Activated naive CD8-positive, alpha-beta T cell treated with anti-CD3 and anti-CD28 coated beads, Interleukin-2, amount 10 ng/mL, durations not matched to agents 7 days and 5 days (primary cell): ENCODE results near the gene EXOC3L1. TPM values are rescaled to one million over a fixed set of nuclear protein-coding genes. Genes with fewer than 3 reads are reported as not detected.

Experiments
- ATAC-seq: fragments of 150-1000 bp; cut with Tn5 transposase; one replicate; pipeline ENCODE4 v1.10.0; 2021; ENCODE audit warnings: low read depth, moderate library complexity
- POLR2A ChIA-PET: fragments of 350-600 bp; sonication (Branson Sonifier 250); formaldehyde crosslinking; loops from one replicate; lab custom pipeline; 2021; ENCODE audit warnings: antibody characterized with exemption; lab: Charles Lee
- DNase-seq: peaks from one replicate; pipeline ENCODE4 v3.0.0; 2021
- H3K27ac Mint-ChIP-seq: one replicate; pipeline ENCODE4 v1.8.0; 2022; ENCODE audit warnings: mild to moderate bottlenecking, mixed read lengths
- H3K27me3 Mint-ChIP-seq: one replicate; pipeline ENCODE4 v1.8.0; 2022; ENCODE audit warnings: mild to moderate bottlenecking, moderate library complexity, mixed read lengths
- H3K36me3 Mint-ChIP-seq: one replicate; pipeline ENCODE4 v1.8.0; 2021; ENCODE audit warnings: mild to moderate bottlenecking, mixed read lengths
- H3K4me1 Mint-ChIP-seq: one replicate; pipeline ENCODE4 v1.8.0; 2021; ENCODE audit warnings: mixed read lengths
- H3K4me3 Mint-ChIP-seq: one replicate; pipeline ENCODE4 v1.8.0; 2022; ENCODE audit warnings: mild to moderate bottlenecking, moderate library complexity, mixed read lengths
- H3K9me3 Mint-ChIP-seq: one replicate; pipeline ENCODE4 v1.8.0; 2021; ENCODE audit warnings: mixed read lengths
- total RNA-seq, 2 experiments: library from RNA; stranded (reverse); gene quantifications; one replicate each; pipeline ENCODE4 v1.2.3, GENCODE V29; 2021

Gene EXOC3L1
- total RNA-seq, 2 experiments from 2014 or later, result not detected

DNA sequence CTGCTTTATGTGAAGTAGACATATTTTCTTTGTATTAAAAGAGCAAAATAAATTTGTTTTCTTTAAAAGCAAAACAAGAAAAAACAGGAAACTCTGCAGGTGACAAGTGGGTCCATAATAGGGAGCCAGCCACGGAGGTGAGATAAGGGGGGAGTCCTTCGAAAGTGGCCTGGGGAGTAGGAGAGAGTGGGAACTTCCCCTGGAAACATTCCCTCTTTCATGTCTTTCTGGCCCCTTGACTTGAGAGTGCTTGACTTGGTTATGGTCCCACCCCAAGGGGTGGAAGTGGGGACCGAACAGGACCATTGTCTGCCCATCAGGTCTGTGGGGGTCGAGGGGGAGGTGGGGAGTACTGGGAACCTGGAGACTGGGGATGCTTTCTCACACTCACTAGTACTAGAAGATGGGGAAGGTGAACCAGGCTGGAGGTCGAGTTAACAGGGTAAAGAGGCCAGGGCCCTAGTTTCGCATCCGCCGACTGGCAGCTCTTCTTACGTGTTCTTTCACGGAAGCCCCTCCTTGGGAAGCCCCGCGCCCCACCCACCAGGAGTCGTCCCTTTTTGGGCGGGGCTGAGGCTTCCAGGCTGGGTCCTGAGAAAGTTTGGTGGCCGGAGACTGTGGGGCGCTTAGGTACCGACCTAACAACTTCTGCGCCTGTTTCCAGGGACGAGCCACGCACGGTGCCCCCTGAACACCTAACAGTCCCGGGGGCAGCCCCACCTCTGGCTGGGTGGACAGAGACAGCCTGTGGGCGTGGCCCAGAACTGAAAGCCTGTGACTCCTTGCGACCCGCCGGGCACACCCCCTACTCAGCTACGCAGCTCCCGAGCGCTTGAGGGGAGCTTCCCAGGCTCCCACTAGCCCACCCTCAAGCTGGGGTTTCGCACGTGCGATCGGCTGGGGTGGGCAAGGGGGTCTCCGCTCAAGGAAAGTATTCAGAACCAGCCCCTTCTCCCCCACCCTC, 31.0 kb downstream of the EXOC3L1 start:
- peaks cover 18% of the 10 kb centered on the region for H3K27me3 Mint-ChIP-seq
- ATAC-seq (peak; percentile 40), DNase-seq (peak; percentile 84)
- H3K4me1 Mint-ChIP-seq, result peaks cover 45% of the 10 kb centered on the region
- no peaks in the 10 kb centered on the region for H3K9me3 Mint-ChIP-seq
- peaks cover 17% of the 10 kb centered on the region for H3K36me3 Mint-ChIP-seq
- peak overlapping the region; percentile 92 for H3K27ac Mint-ChIP-seq
- peak overlapping the region; percentile 93 for H3K4me3 Mint-ChIP-seq
- POLR2A ChIA-PET, result interaction anchor here (0.6 to 4.2 kb wide), 19 partner anchors 8 to 637 kb away, joined by 3 to 28 read pairs (median 5); partner anchors contain the start of genes B3GNT9, CBFB, FHOD1 and MATCAP1

DNA sequence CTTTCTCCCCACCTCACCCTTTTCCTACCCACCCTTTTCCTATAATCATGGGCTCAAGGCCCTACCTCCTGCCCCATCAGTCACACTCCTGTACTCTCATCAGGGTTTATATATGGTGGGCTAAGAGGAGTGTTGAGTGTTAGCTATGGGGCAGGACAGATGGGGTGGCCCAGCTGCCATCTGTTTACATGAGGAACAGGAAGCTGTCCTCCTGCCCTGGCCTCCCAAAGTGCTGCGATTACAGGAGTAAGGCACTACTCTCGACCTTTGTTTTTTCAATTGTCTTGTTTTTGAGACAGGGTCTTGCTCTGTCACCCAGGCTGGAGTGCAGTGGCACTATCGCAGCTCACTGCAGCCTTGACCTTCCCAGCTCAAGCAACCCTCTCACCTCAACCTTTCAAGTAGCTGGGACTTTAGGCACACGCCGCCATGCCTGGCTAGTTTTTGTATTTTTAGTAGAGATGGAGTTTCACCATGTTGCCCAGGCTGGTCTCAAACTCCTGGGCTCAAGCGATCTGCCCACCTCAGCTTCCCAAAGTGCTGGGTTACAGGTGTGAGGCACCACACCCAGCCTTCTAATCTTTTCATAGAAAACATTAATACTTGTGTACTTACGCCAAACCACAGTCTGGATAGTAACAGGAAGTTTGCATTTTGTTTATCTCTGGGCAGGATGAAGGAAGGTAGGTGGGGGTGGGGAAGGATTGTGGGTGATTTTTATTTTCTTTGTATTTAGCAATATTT, 31.9 kb downstream of the EXOC3L1 start:
- Mint-ChIP-seq H3K36me3 (peaks cover 20% of the 10 kb centered on the region), H3K4me3 (peak overlapping the region; percentile 93), H3K4me1 (peaks cover 51% of the 10 kb centered on the region), H3K9me3 (no peaks in the 10 kb centered on the region), H3K27me3 (peaks cover 14% of the 10 kb centered on the region), H3K27ac (peak overlapping the region; percentile 92)
- POLR2A ChIA-PET, result interaction anchor here (0.6 to 4.2 kb wide), 14 partner anchors 7 to 636 kb away, joined by 3 to 28 read pairs (median 4); partner anchors contain the start of genes B3GNT9, CBFB, NOL3 and PHAF1
- no peak for ATAC-seq
- no peak for DNase-seq

DNA sequence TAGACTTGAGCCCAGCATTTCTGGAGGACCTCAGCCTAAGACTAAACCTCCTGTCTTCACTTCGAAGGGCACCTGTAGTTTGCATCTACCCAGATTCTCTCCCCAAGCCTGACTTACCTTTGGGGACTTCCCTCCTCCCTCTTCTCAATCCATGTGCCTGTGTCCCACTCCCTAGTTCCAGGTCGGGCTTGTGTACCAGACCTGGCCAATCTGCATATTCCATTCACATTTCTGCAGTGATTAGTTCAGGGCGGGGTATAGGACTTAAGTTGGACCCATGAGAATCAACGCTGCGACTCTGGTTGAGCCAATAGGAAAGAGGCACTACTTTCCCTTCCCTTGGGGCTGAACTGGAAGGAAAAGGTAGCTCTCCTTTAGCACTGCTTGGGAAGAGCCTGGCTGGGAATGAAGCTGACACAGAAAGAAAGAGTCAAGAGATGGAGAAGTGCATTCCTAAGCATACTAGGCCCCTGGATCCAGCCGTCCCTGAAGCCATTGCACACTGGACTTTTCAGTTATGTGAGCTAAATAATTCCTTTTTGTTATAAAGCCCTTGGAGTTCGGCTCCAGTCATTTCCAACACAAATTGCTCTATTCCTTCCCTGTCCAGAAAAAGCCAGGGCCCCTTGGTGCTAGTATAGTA, 32.7 kb downstream of the EXOC3L1 start:
- no peaks in the 10 kb centered on the region for H3K9me3 Mint-ChIP-seq
- H3K4me1 Mint-ChIP-seq, result peaks cover 54% of the 10 kb centered on the region
- H3K36me3 Mint-ChIP-seq, result peaks cover 23% of the 10 kb centered on the region
- H3K4me3 Mint-ChIP-seq, result peak overlapping the region; percentile 25
- ATAC-seq, result no peak
- DNase-seq, result no peak
- H3K27ac Mint-ChIP-seq, result peak overlapping the region; percentile 92
- POLR2A ChIA-PET, result interaction anchor here (1.1 to 4.2 kb wide), 2 partner anchors 139 to 143 kb away, joined by 5 to 23 read pairs; no protein-coding TSS in a partner anchor
- H3K27me3 Mint-ChIP-seq, result peaks cover 14% of the 10 kb centered on the region

DNA sequence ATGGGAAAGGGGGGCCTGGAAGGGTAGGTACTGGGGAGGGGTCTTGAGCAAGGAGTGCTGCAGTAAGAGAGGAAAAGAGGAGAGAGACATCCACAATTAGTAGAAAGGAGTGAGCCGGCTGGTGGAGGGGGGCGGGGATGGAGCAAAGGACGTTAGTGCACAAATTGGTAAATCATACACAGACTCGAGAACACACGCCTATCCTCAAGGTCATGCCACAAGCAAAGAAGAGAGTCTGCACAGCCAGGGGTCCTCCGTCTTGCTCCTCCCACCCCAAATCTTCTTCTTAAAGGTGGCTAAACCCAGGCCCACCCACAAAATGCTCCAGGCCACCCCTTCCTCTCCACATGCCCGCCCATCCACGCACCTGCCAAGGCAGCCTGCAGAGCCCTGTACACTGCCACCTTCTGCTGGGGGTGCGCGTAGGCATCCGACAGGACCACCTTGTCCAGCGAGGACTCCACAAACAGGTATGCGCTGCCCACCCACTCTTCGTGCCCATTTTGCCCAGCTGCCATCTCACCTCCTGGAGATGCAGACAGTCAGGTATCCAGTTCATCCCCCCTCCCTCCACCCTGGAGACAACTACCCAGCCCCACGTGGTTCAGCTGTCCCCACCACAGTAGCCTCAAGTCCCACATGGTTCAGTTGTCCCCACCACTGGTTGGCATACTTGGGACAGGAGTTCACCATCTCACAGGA, 33.6 kb downstream of the EXOC3L1 start:
- no peak overlapping the region for H3K4me3 Mint-ChIP-seq
- H3K27me3 Mint-ChIP-seq, result peaks cover 6% of the 10 kb centered on the region
- no peak for ATAC-seq
- peak; percentile 41 for DNase-seq
- POLR2A ChIA-PET, result interaction anchor here (1.9 to 2.1 kb wide), 2 partner anchors 127 to 142 kb away, joined by 11 read pairs; partner anchors contain the start of gene CBFB
- H3K27ac Mint-ChIP-seq, result peak overlapping the region; percentile 63
- peaks cover 56% of the 10 kb centered on the region for H3K4me1 Mint-ChIP-seq
- peaks cover 20% of the 10 kb centered on the region for H3K36me3 Mint-ChIP-seq
- H3K9me3 Mint-ChIP-seq, result no peaks in the 10 kb centered on the region

DNA sequence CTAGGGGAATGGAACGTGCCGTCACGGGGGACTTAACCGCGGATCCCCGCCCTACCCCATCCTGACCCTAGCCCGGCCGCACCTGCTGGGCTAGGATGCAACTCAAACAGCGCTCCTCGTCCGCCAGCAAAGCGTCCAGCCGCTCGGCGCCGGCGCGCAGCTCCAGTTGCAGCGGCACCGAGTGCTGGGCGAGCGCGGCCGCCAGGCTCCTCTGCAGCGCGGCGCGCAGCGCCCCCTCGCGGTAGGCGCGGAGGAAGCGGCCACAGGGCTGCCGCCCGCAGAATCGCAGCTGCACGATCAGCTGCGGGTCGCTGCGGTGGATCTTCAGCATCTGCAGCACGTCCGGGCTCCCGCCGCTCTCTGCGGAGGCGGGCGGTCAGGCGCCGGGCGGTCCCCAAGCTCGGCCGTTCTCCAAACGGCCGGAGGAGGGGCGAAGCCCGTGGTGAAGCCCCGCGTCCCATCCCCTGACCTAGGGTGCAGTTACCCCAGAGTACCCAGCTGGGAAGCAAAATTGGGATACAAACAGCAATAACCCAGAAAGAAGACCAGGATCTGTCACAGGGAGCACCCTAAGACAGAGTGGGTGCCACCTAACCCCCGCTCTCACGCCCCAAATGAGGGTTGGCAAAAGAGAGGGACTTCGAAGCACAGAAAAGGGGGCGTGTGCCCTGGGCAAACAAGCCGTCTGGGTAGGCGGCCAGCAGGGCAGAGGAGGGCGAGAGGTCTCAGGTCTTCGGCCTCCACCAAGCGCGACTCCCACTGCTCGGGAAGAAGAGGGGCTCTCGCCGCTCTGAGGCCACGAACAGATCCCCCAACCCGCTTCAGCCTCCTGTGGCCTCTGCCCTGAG, 34.4 kb downstream of the EXOC3L1 start:
- ATAC-seq (peak; percentile 38), DNase-seq (peak; percentile 93)
- Mint-ChIP-seq H3K4me3 (peak overlapping the region; percentile 77), H3K4me1 (peaks cover 57% of the 10 kb centered on the region), H3K27ac (no peak overlapping the region), H3K36me3 (peaks cover 17% of the 10 kb centered on the region), H3K9me3 (no peaks in the 10 kb centered on the region), H3K27me3 (peaks cover 3% of the 10 kb centered on the region)
- POLR2A ChIA-PET, result interaction anchor here (0.6 to 2.8 kb wide), 8 partner anchors 19 to 181 kb away, joined by 3 to 31 read pairs (median 4); partner anchors contain the start of gene CBFB

DNA sequence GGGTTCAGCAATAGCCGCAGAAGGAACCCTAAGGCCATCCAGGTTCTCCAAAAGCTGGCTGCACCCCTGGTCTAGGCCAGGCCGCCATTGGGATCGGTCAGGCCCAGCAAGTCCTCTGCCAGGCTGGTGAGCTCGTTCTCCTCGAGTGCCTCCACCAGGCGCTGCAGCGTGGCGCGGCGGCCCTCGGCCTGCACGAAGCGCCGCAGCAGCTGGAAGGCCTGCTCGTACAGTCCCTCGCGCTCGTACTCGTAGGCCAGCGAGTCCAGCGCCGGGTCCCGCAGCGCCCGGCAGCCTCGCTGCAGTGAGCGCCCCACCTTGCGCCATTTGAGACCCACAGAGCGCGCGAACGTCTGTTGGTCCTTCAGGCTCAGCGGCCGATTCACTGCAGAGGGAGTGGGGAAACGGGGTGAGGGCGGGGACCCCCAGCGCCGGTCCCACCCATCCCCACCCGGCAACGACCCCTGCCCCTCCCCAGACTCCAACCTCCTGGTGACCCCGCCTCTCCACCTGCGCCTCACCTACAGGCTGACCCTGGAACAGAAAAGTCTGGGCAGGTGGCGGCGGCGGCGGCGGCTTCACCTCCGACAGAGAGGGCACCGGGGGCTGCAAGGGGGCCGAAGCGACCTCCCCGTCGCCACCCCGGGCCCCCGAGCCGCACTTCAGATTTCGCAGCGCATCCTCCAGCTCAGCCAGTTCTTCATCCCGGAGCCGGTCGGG, 35.2 kb downstream of the EXOC3L1 start:
- peak overlapping the region; percentile 77 for H3K4me3 Mint-ChIP-seq
- H3K27me3 Mint-ChIP-seq, result peaks cover 3% of the 10 kb centered on the region
- DNase-seq, result no peak
- no peak for ATAC-seq
- no peaks in the 10 kb centered on the region for H3K9me3 Mint-ChIP-seq
- POLR2A ChIA-PET, result interaction anchor here (0.6 to 2.8 kb wide), 8 partner anchors 18 to 180 kb away, joined by 3 to 31 read pairs (median 4); partner anchors contain the start of gene CBFB
- H3K4me1 Mint-ChIP-seq, result peaks cover 57% of the 10 kb centered on the region
- H3K27ac Mint-ChIP-seq, result no peak overlapping the region
- peaks cover 17% of the 10 kb centered on the region for H3K36me3 Mint-ChIP-seq

DNA sequence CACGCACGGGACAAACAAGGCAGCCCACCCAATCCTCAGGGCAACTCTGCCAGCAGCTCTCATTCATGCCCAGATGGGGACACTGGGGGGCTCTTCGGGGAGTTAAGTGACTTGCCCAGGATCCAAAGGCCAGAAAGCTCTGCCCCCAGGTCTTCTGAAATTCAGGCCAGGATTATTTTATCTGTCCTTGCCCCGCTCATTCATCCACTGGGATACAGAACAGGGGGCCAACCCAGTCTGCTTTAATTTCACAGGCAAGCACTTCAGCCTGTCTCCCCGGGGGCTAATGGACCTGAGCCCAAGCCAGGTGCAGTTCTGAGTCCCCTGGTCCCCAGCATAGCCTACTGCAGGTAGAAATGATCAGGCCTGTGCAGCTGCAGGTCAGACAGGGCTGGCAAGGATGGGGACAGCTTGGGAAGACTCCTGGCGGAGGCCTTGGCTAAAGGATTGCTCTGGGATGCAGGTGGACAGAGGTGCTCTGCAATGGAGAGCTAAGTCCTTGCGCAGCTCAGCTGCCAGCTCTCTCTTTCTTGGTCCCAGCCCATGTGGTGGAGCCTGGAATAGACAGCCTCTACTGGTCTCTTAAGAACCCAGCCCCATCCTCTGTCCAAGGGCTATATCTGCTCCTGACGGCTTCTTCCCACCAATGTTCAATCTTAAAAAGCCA, 38.4 kb downstream of the EXOC3L1 start:
- peaks cover 38% of the 10 kb centered on the region for H3K4me1 Mint-ChIP-seq
- peak overlapping the region; percentile 45 for H3K27ac Mint-ChIP-seq
- POLR2A ChIA-PET, result interaction anchor here (0.7 to 2.8 kb wide), 11 partner anchors 9 to 178 kb away, joined by 3 to 16 read pairs (median 4); partner anchors contain the start of genes CBFB, FBXL8, NOL3 and TRADD

DNA sequence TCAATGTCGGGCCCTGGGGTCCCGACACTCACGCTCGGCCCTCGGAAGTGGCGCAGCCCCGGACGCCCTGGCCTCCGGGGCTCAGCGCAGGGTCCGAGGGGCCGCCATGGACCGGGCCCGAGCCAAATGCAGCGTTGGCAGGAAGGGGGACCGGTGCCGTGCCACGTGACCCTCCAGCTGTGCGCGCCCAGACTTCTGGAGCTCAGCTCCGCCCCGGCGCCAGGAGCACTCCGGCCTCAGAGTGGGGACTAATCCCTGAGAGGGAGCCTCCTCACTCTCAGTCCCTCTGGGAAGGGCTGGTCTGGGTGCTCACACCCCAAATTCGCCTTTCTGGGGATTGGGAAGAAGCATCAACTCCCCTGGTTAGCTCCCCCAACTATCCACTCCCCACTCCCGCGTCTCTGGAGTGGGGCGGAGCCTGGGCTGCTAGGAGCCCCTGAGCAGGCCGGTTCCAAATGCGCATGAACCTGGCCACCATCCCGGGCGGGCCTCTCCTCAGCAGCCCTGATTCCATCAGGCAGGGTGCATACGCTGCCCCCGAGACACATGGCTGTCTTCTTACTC, 39.0 kb downstream of the EXOC3L1 start, which contains the start of gene B3GNT9:
B3GNT9 (minus strand) TSS at position 166 of the 564 bp plus-strand sequence. CDS start 513 bp downstream, outside the sequence.
- peak; percentile 70 for DNase-seq
- Mint-ChIP-seq H3K27me3 (peaks cover 5% of the 10 kb centered on the region), H3K4me1 (peaks cover 31% of the 10 kb centered on the region), H3K36me3 (peaks cover 21% of the 10 kb centered on the region), H3K9me3 (no peaks in the 10 kb centered on the region), H3K4me3 (peak within 1 kb of the TSS; percentile 74), H3K27ac (peak within 1 kb of the TSS; percentile 45)
- POLR2A ChIA-PET, result interaction anchor here (0.6 to 2.8 kb wide), 12 partner anchors 9 to 297 kb away, joined by 3 to 16 read pairs (median 4); partner anchors contain the start of genes CBFB, FBXL8, NOL3 and TRADD
- peak; percentile 51 for ATAC-seq

More for the DNA sequence above, 38.4 kb downstream of the EXOC3L1 start:
- Mint-ChIP-seq H3K36me3 (peaks cover 23% of the 10 kb centered on the region), H3K27me3 (peaks cover 5% of the 10 kb centered on the region), H3K9me3 (no peaks in the 10 kb centered on the region), H3K4me3 (peak overlapping the region; percentile 74)
- ATAC-seq (no peak), DNase-seq (no peak)

DNA sequence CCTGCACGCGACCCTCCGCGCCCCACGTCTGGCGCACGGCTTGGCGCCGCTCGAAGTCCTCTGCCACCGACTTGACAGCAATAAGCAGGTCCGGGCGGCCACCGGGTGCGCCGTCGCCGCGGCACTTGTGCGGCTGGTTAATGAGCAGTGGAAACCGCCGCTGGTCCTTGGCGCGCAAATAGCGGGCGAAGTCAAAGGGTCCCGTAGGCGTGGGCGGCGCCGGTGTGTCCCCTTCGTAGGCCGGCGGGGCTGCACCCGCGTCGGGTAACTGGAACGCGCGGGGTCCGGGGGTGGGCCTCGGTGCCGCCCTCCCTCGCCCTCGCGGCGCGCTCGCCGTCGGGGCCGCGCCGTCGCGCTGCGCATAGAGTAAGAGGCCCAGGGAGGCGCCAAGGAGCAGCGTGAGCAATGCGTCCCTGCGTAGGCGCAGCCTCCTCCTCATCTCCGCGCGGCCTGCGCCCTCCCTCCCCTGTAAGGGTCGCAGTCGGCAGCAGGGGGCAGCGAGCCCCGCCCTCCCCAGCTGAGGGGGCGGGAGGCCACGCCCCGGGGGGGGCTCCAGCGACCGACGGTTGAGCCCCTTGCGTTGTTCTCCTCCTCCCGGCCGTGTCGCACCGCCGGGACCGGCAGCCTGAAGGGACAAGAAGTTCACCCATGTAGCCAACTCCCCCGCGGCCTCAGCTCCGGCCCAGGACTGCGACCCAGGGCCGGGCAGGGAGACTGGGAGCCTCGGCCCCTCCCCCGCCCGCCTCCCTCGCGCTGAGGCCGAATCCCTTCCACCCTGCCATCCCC, 39.7 kb downstream of the EXOC3L1 start:
- Mint-ChIP-seq H3K27ac (no peak overlapping the region), H3K27me3 (peaks cover 5% of the 10 kb centered on the region), H3K9me3 (no peaks in the 10 kb centered on the region), H3K36me3 (peaks cover 20% of the 10 kb centered on the region), H3K4me3 (peak overlapping the region; percentile 74), H3K4me1 (peaks cover 29% of the 10 kb centered on the region)
- DNase-seq, result peak; percentile 74
- POLR2A ChIA-PET, result interaction anchor here (0.6 to 2.8 kb wide), 10 partner anchors 10 to 298 kb away, joined by 3 to 16 read pairs (median 4); partner anchors contain the start of genes CBFB, FBXL8 and TRADD
- ATAC-seq, result peak; percentile 70
